ENCODE data around the gene PTPRS. TPM values are rescaled to one million over a fixed set of nuclear protein-coding genes. Genes with fewer than 3 reads are reported as not detected.

The PTPRS gene
- polyA plus RNA-seq, 4 donors, result under 0.01 to 12.5 (median 6.6) TPM

- Histone ChIP-seq H3K27me3 (ENCODE audit: control insufficient read depth in 3 of 3, insufficient read depth in 3 of 3, low read length in 3 of 3) (peaks cover 9 to 54% (median 16%) of the 10 kb centered on the region in 3 donors), H3K36me3 (ENCODE audit: control insufficient read depth in 3 of 3, insufficient read depth in 2 of 3, low read depth in 1 of 3, low read length in 3 of 3) (no peaks in the 10 kb centered on the region), H3K9me3 (ENCODE audit: control insufficient read depth in 2 of 2, insufficient read depth in 1 of 2, low read depth in 1 of 2, low read length in 1 of 2) (no peaks in the 10 kb centered on the region), H3K4me3 (ENCODE audit: low read depth in 1 of 3, low read length in 3 of 3) (peak overlapping the region; percentile 10 to 51 (median 29)), H3K4me1 (ENCODE audit: control insufficient read depth in 3 of 3, insufficient read depth in 2 of 3, low read depth in 1 of 3, low read length in 2 of 3) (peaks cover 0 to 7% (median 0%) of the 10 kb centered on the region in 3 donors), H3K27ac (ENCODE audit: low read depth in 1 of 3, low read length in 2 of 3) (no peak overlapping the region)
- WGBS, 3 donors, result 1 to 3% (median 2%) methylated on average over 46 to 73 of the region's 73 CpGs
- FAIRE-seq, result no peak
- peak in 1 of 2 donors; percentile 31 for DNase-seq
These were observed 519 bp downstream of the PTPRS start for GRCh38 chr19:5339950-5340636.

- Histone ChIP-seq H3K9me3 (ENCODE audit: control insufficient read depth in 2 of 2, insufficient read depth in 1 of 2, low read depth in 1 of 2, low read length in 1 of 2) (no peaks in the 10 kb centered on the region), H3K27me3 (ENCODE audit: control insufficient read depth in 3 of 3, insufficient read depth in 3 of 3, low read length in 3 of 3) (peaks cover 9 to 58% (median 16%) of the 10 kb centered on the region in 3 donors), H3K4me1 (ENCODE audit: control insufficient read depth in 3 of 3, insufficient read depth in 2 of 3, low read depth in 1 of 3, low read length in 2 of 3) (peaks cover 0 to 7% (median 0%) of the 10 kb centered on the region in 3 donors), H3K4me3 (ENCODE audit: low read depth in 1 of 3, low read length in 3 of 3) (peak overlapping the region in 2 of 3 donors; percentile 29 to 32), H3K36me3 (ENCODE audit: control insufficient read depth in 3 of 3, insufficient read depth in 2 of 3, low read depth in 1 of 3, low read length in 3 of 3) (no peaks in the 10 kb centered on the region), H3K27ac (ENCODE audit: low read depth in 1 of 3, low read length in 2 of 3) (no peak overlapping the region)
- FAIRE-seq, result no peak
- 1 to 7% (median 6%) methylated on average over 27 to 39 of the region's 39 CpGs for WGBS, 3 donors
- DNase-seq, result no peak
These were observed 1.2 kb downstream of the PTPRS start for GRCh38 chr19:5339198-5339949.

GRCh38 chr19:5338656-5339197 is 1.9 kb downstream of the PTPRS start:
- no peaks in the 10 kb centered on the region for H3K9me3 ChIP-seq (ENCODE audit: control insufficient read depth in 2 of 2, insufficient read depth in 1 of 2, low read depth in 1 of 2, low read length in 1 of 2)
- H3K27ac ChIP-seq (ENCODE audit: low read depth in 1 of 3, low read length in 2 of 3), result no peak overlapping the region
- DNase-seq, result peak in 1 of 2 donors; percentile 29
- H3K27me3 ChIP-seq (ENCODE audit: control insufficient read depth in 3 of 3, insufficient read depth in 3 of 3, low read length in 3 of 3), result peaks cover 9 to 58% (median 14%) of the 10 kb centered on the region in 3 donors
- WGBS, 3 donors, result 3 to 8% (median 6%) methylated on average over 26 to 29 of the region's 29 CpGs
- H3K4me3 ChIP-seq (ENCODE audit: low read depth in 1 of 3, low read length in 3 of 3), result peak overlapping the region in 1 of 3 donors; percentile 32
- no peak for FAIRE-seq
- H3K4me1 ChIP-seq (ENCODE audit: control insufficient read depth in 3 of 3, insufficient read depth in 2 of 3, low read depth in 1 of 3, low read length in 2 of 3), result peaks cover 0 to 7% (median 0%) of the 10 kb centered on the region in 3 donors
- H3K36me3 ChIP-seq (ENCODE audit: control insufficient read depth in 3 of 3, insufficient read depth in 2 of 3, low read depth in 1 of 3, low read length in 3 of 3), result no peaks in the 10 kb centered on the region

- DNase-seq, result no peak
- no peak for FAIRE-seq
- no peaks in the 10 kb centered on the region for H3K36me3 ChIP-seq (ENCODE audit: control insufficient read depth in 3 of 3, insufficient read depth in 2 of 3, low read depth in 1 of 3, low read length in 3 of 3)
- peaks cover 9 to 58% (median 14%) of the 10 kb centered on the region in 3 donors for H3K27me3 ChIP-seq (ENCODE audit: control insufficient read depth in 3 of 3, insufficient read depth in 3 of 3, low read length in 3 of 3)
- H3K27ac ChIP-seq (ENCODE audit: low read depth in 1 of 3, low read length in 2 of 3), result no peak overlapping the region
- no peaks in the 10 kb centered on the region for H3K9me3 ChIP-seq (ENCODE audit: control insufficient read depth in 2 of 2, insufficient read depth in 1 of 2, low read depth in 1 of 2, low read length in 1 of 2)
- H3K4me1 ChIP-seq (ENCODE audit: control insufficient read depth in 3 of 3, insufficient read depth in 2 of 3, low read depth in 1 of 3, low read length in 2 of 3), result peaks cover 0 to 7% (median 0%) of the 10 kb centered on the region in 3 donors
- no peak overlapping the region for H3K4me3 ChIP-seq (ENCODE audit: low read depth in 1 of 3, low read length in 3 of 3)
- WGBS, 3 donors, result 54 to 65% (median 55%) methylated on average over 29 to 34 of the region's 34 CpGs
These were observed 2.6 kb downstream of the PTPRS start for GRCh38 chr19:5337708-5338655.

GRCh38 chr19:5337126-5337525 is 3.5 kb downstream of the PTPRS start:
- Histone ChIP-seq H3K4me1 (ENCODE audit: control insufficient read depth in 3 of 3, insufficient read depth in 2 of 3, low read depth in 1 of 3, low read length in 2 of 3) (peaks cover 0 to 7% (median 0%) of the 10 kb centered on the region in 3 donors), H3K4me3 (ENCODE audit: low read depth in 1 of 3, low read length in 3 of 3) (no peak overlapping the region), H3K27me3 (ENCODE audit: control insufficient read depth in 3 of 3, insufficient read depth in 3 of 3, low read length in 3 of 3) (peaks cover 9 to 57% (median 14%) of the 10 kb centered on the region in 3 donors), H3K27ac (ENCODE audit: low read depth in 1 of 3, low read length in 2 of 3) (no peak overlapping the region), H3K9me3 (ENCODE audit: control insufficient read depth in 2 of 2, insufficient read depth in 1 of 2, low read depth in 1 of 2, low read length in 1 of 2) (no peaks in the 10 kb centered on the region), H3K36me3 (ENCODE audit: control insufficient read depth in 3 of 3, insufficient read depth in 2 of 3, low read depth in 1 of 3, low read length in 3 of 3) (no peaks in the 10 kb centered on the region)
- DNase-seq (no peak), FAIRE-seq (no peak)
- WGBS, 3 donors, result 82 to 90% (median 85%) methylated on average over 24 of the region's 24 CpGs

GRCh38 chr19:5336195-5336965 is 4.2 kb downstream of the PTPRS start:
- WGBS, 3 donors, result 26 to 35% (median 33%) methylated on average over 20 to 21 of the region's 21 CpGs
- FAIRE-seq (no peak), DNase-seq (no peak)
- no peak overlapping the region for H3K27ac ChIP-seq (ENCODE audit: low read depth in 1 of 3, low read length in 2 of 3)
- H3K27me3 ChIP-seq (ENCODE audit: control insufficient read depth in 3 of 3, insufficient read depth in 3 of 3, low read length in 3 of 3), result peaks cover 9 to 53% (median 14%) of the 10 kb centered on the region in 3 donors
- H3K9me3 ChIP-seq (ENCODE audit: control insufficient read depth in 2 of 2, insufficient read depth in 1 of 2, low read depth in 1 of 2, low read length in 1 of 2), result no peaks in the 10 kb centered on the region
- H3K4me3 ChIP-seq (ENCODE audit: low read depth in 1 of 3, low read length in 3 of 3), result no peak overlapping the region
- peaks cover 0 to 7% (median 0%) of the 10 kb centered on the region in 3 donors for H3K4me1 ChIP-seq (ENCODE audit: control insufficient read depth in 3 of 3, insufficient read depth in 2 of 3, low read depth in 1 of 3, low read length in 2 of 3)
- H3K36me3 ChIP-seq (ENCODE audit: control insufficient read depth in 3 of 3, insufficient read depth in 2 of 3, low read depth in 1 of 3, low read length in 3 of 3), result no peaks in the 10 kb centered on the region

- Histone ChIP-seq H3K9me3 (ENCODE audit: control insufficient read depth in 2 of 2, insufficient read depth in 1 of 2, low read depth in 1 of 2, low read length in 1 of 2) (no peaks in the 10 kb centered on the region), H3K4me1 (ENCODE audit: control insufficient read depth in 3 of 3, insufficient read depth in 2 of 3, low read depth in 1 of 3, low read length in 2 of 3) (peaks cover 0 to 7% (median 0%) of the 10 kb centered on the region in 3 donors), H3K27ac (ENCODE audit: low read depth in 1 of 3, low read length in 2 of 3) (no peak overlapping the region), H3K27me3 (ENCODE audit: control insufficient read depth in 3 of 3, insufficient read depth in 3 of 3, low read length in 3 of 3) (peaks cover 4 to 47% (median 11%) of the 10 kb centered on the region in 3 donors), H3K36me3 (ENCODE audit: control insufficient read depth in 3 of 3, insufficient read depth in 2 of 3, low read depth in 1 of 3, low read length in 3 of 3) (no peaks in the 10 kb centered on the region), H3K4me3 (ENCODE audit: low read depth in 1 of 3, low read length in 3 of 3) (no peak overlapping the region)
- DNase-seq (no peak), FAIRE-seq (no peak)
- 68 to 71% (median 69%) methylated on average over 15 of the region's 15 CpGs for WGBS, 3 donors
These were observed 5.0 kb downstream of the PTPRS start for GRCh38 chr19:5335593-5335992.
